ENCODE data around the gene DCLK2.

The DCLK2 gene

DNA sequence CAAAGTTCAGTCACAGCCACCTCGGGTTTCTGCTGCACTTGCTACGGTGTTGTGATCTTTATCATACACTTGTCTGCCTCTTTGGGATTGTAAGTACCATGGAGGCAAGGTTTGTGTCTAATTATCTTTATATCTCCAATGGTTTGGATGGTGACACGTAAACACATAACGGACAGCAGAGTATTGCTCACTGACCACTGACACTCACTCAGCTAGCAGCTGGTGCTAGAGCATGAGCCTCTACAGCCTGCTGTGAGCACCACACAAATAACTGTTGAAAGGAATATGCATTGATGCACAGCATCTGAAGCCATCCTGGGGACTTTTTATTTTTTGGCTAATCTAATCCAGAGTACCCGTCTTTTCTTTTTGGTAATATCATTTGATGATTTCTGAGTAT lies 156.0 kb downstream of the DCLK2 start:
- no peaks in the 10 kb centered on the region for H3K27me3 ChIP-seq (ENCODE audit: low read depth, low read length)
- H3K9ac ChIP-seq (ENCODE audit: low read length), result no peak overlapping the region
- H4K20me1 ChIP-seq (ENCODE audit: insufficient read depth, low read length), result no peaks in the 10 kb centered on the region
- no peak overlapping the region for H2AFZ ChIP-seq (ENCODE audit: low read depth, low read length)
- no peak for TF ChIP-seq EZH2phosphoT487 (IDR thresholded peaks at IDR 0.05; ENCODE audit: low read depth)
- TF ChIP-seq, protein P1, sequence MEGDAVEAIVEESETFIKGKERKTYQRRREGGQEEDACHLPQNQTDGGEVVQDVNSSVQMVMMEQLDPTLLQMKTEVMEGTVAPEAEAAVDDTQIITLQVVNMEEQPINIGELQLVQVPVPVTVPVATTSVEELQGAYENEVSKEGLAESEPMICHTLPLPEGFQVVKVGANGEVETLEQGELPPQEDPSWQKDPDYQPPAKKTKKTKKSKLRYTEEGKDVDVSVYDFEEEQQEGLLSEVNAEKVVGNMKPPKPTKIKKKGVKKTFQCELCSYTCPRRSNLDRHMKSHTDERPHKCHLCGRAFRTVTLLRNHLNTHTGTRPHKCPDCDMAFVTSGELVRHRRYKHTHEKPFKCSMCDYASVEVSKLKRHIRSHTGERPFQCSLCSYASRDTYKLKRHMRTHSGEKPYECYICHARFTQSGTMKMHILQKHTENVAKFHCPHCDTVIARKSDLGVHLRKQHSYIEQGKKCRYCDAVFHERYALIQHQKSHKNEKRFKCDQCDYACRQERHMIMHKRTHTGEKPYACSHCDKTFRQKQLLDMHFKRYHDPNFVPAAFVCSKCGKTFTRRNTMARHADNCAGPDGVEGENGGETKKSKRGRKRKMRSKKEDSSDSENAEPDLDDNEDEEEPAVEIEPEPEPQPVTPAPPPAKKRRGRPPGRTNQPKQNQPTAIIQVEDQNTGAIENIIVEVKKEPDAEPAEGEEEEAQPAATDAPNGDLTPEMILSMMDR (IDR thresholded peaks at IDR 0.05; ENCODE audit: low read depth, low read length), result no peak
- no peaks in the 10 kb centered on the region for H3K4me1 ChIP-seq (ENCODE audit: low read length)
- no peak overlapping the region for H3K4me3 ChIP-seq (ENCODE audit: low read length)
- H3K79me2 ChIP-seq (ENCODE audit: low read length), result no peaks in the 10 kb centered on the region
- H3K4me2 ChIP-seq (ENCODE audit: low read length), result no peak overlapping the region
- no peaks in the 10 kb centered on the region for H3K9me3 ChIP-seq (ENCODE audit: insufficient read depth, low read length)
- no peaks in the 10 kb centered on the region for H3K36me3 ChIP-seq (replicated peaks; ENCODE audit: low read depth, low read length)
- H3K27ac ChIP-seq (ENCODE audit: low read length), result no peak overlapping the region

DNA sequence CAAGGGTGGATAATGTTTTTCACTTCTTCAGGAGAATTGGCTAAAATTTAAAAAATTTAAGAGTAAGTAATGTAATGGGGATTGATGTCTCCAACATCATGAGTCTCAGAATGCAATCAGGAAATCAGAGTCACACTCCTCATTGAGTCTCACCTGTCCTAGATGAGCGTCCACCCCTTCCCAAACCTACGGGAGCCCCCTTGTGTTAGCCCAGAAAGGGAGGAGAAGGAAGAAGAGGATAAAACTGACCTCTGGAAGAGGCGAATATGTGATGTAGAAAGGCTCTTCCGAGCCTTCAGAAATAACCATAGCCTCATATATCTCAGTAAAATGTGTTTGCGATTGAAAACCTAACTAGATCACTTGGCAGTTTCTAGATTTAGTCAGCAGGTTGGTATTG lies 157.1 kb downstream of the DCLK2 start:
- H3K79me2 ChIP-seq (ENCODE audit: low read length), result no peaks in the 10 kb centered on the region
- no peaks in the 10 kb centered on the region for H3K36me3 ChIP-seq (replicated peaks; ENCODE audit: low read depth, low read length)
- no peak overlapping the region for H3K4me3 ChIP-seq (ENCODE audit: low read length)
- no peak overlapping the region for H2AFZ ChIP-seq (ENCODE audit: low read depth, low read length)
- H3K9me3 ChIP-seq (ENCODE audit: insufficient read depth, low read length), result no peaks in the 10 kb centered on the region
- no peaks in the 10 kb centered on the region for H4K20me1 ChIP-seq (ENCODE audit: insufficient read depth, low read length)
- no peaks in the 10 kb centered on the region for H3K4me1 ChIP-seq (ENCODE audit: low read length)
- H3K9ac ChIP-seq (ENCODE audit: low read length), result no peak overlapping the region
- TF ChIP-seq, protein P1 (IDR thresholded peaks at IDR 0.05; ENCODE audit: low read depth, low read length), result no peak
- no peak for TF ChIP-seq EZH2phosphoT487 (IDR thresholded peaks at IDR 0.05; ENCODE audit: low read depth)
- H3K4me2 ChIP-seq (ENCODE audit: low read length), result no peak overlapping the region
- no peak overlapping the region for H3K27ac ChIP-seq (ENCODE audit: low read length)
- no peaks in the 10 kb centered on the region for H3K27me3 ChIP-seq (ENCODE audit: low read depth, low read length)

DNA sequence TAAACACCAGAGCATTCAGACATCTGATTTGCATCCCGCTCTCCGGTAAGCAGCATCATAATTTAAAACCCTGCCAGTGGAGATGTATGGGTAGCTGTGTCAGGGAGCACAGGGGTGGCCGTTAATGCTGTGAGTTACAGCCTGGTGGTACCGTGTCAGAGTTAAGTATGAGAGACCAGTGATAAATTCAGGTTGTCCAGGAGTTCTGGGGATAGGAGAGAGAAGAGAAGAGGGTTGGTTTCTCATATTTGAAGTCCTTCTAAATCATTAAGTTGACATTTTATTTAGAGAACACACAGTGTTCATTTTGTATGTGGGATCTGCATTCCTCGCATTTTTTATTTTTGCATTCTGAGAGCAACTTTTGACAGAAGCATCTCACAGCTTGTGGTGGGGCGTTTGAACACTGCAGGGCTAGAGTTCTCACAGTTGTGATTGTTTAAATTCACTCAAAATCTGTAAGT lies 157.6 kb downstream of the DCLK2 start:
- Histone ChIP-seq H3K9ac (ENCODE audit: low read length) (no peak overlapping the region), H3K79me2 (ENCODE audit: low read length) (no peaks in the 10 kb centered on the region), H4K20me1 (ENCODE audit: insufficient read depth, low read length) (no peaks in the 10 kb centered on the region), H3K4me3 (ENCODE audit: low read length) (no peak overlapping the region), H3K9me3 (ENCODE audit: insufficient read depth, low read length) (no peaks in the 10 kb centered on the region), H2AFZ (ENCODE audit: low read depth, low read length) (no peak overlapping the region), H3K4me2 (ENCODE audit: low read length) (no peak overlapping the region), H3K27ac (ENCODE audit: low read length) (no peak overlapping the region), H3K4me1 (ENCODE audit: low read length) (no peaks in the 10 kb centered on the region), H3K36me3 (replicated peaks; ENCODE audit: low read depth, low read length) (no peaks in the 10 kb centered on the region), H3K27me3 (ENCODE audit: low read depth, low read length) (no peaks in the 10 kb centered on the region)
- no peak for TF ChIP-seq EZH2phosphoT487 (IDR thresholded peaks at IDR 0.05; ENCODE audit: low read depth)
- TF ChIP-seq, protein P1 (IDR thresholded peaks at IDR 0.05; ENCODE audit: low read depth, low read length), result no peak

DNA sequence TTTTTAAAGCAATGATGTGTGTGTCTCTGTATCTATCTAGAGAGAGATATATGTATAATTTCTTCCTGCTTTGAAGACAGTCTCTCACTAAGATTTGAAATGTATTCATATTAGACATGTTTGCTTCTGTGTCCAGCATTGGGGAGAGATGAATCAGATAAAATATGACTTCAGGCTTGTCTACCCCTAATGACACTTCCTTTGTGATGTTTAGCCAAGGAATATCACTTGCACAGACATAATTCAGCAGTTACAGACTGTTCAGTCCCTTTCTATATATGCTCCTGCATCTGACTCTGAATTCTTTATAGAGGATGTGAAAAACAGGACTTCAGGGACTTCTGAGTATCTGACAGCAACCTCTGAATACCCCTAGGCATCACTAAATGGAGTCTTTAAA lies 158.4 kb downstream of the DCLK2 start:
- H3K9me3 ChIP-seq (ENCODE audit: insufficient read depth, low read length), result no peaks in the 10 kb centered on the region
- no peak overlapping the region for H3K27ac ChIP-seq (ENCODE audit: low read length)
- H3K9ac ChIP-seq (ENCODE audit: low read length), result no peak overlapping the region
- no peak overlapping the region for H3K4me3 ChIP-seq (ENCODE audit: low read length)
- no peaks in the 10 kb centered on the region for H3K4me1 ChIP-seq (ENCODE audit: low read length)
- no peak for TF ChIP-seq EZH2phosphoT487 (IDR thresholded peaks at IDR 0.05; ENCODE audit: low read depth)
- TF ChIP-seq, protein P1 (IDR thresholded peaks at IDR 0.05; ENCODE audit: low read depth, low read length), result no peak
- H2AFZ ChIP-seq (ENCODE audit: low read depth, low read length), result no peak overlapping the region
- H3K27me3 ChIP-seq (ENCODE audit: low read depth, low read length), result no peaks in the 10 kb centered on the region
- H4K20me1 ChIP-seq (ENCODE audit: insufficient read depth, low read length), result no peaks in the 10 kb centered on the region
- no peak overlapping the region for H3K4me2 ChIP-seq (ENCODE audit: low read length)
- no peaks in the 10 kb centered on the region for H3K79me2 ChIP-seq (ENCODE audit: low read length)
- no peaks in the 10 kb centered on the region for H3K36me3 ChIP-seq (replicated peaks; ENCODE audit: low read depth, low read length)

Measured in OCI-LY3 (cell line).